Vagina (tissue), 2 donors: Measurements from ENCODE around the gene POR. TPM values are rescaled to one million over a fixed set of nuclear protein-coding genes. Genes with fewer than 3 reads are reported as not detected.

Experiments used
- DNase-seq, 2 donors: peaks; one replicate each; pipeline ENCODE4 v3.0.0-alpha.2; 2017; ENCODE audit errors: extremely low spot score in 2 of 2
- H3K27ac ChIP-seq: fragments of 200-600 bp; sonication (generic); one replicate; pipeline ENCODE4 v1.5.1; 2019
- H3K27me3 ChIP-seq: fragments of 200-600 bp; sonication (generic); one replicate; pipeline ENCODE4 v1.5.1; 2019
- H3K36me3 ChIP-seq, 2 donors: fragments of 200-600 bp; sonication (generic); one replicate each; pipeline ENCODE4 v1.5.1; 2017 to 2019
- H3K4me1 ChIP-seq: fragments of 200-600 bp; sonication (generic); one replicate; pipeline ENCODE4 v1.5.1; 2019
- H3K4me3 ChIP-seq, 2 donors: fragments of 200-600 bp; sonication (generic); 1 replicate in 1 of 2; 2 replicates in 1 of 2; pipeline ENCODE4 v1.5.1; 2016 to 2019
- H3K9me3 ChIP-seq: fragments of 200-600 bp; sonication (generic); one replicate; pipeline ENCODE4 v1.5.1; 2019
- CTCF ChIP-seq, 3 experiments: fragments of 450-650 bp in 2 of 3; fragments of 200-600 bp in 1 of 3; sonication (generic) in 1 of 3; IDR thresholded peaks; one replicate each; pipeline ENCODE4 v1.5.1; 2017 to 2019; ENCODE audit warnings: antibody characterized with exemption in 3 of 3, mild to moderate bottlenecking in 2 of 3, moderate library complexity in 2 of 3
- POLR2A ChIP-seq, 2 donors: fragments of 450-650 bp; IDR thresholded peaks; one replicate each; pipeline ENCODE4 v1.6.1; 2017; ENCODE audit warnings: antibody characterized with exemption in 2 of 2, mild to moderate bottlenecking in 2 of 2, moderate library complexity in 2 of 2
- POLR2AphosphoS5 ChIP-seq, 2 donors: sonication (generic); formaldehyde crosslinking; IDR thresholded peaks; one replicate each; pipeline ENCODE4 v1.9.0; 2017; ENCODE audit warnings: antibody characterized with exemption in 2 of 2, mild to moderate bottlenecking in 2 of 2, low read depth in 1 of 2; ENCODE audit not compliant: insufficient read depth in 1 of 2
- intact Hi-C: fragments of 100-400 bp; cut with DNase I; formaldehyde crosslinking; loops from one replicate; pipeline ENCODE4 v1.15.1; 2023
- total RNA-seq: library from RNA; depleted of rRNA; stranded (reverse); fragments of >200 nt; gene quantifications from one replicate; pipeline ENCODE4 v1.2.3, GENCODE V29; 2016

The POR gene
- total RNA-seq, 1 donor from 2014 or later: 94.3 TPM

- Histone ChIP-seq H3K27ac (peak overlapping the region; percentile 92), H3K9me3 (no peaks in the 10 kb centered on the region), H3K36me3 (peaks cover 0 to 8% of the 10 kb centered on the region in 2 donors), H3K27me3 (no peaks in the 10 kb centered on the region), H3K4me1 (peaks cover 37% of the 10 kb centered on the region), H3K4me3 (peak overlapping the region; percentile 86 to 98)
- no peak for DNase-seq
- intact Hi-C loops: loop anchor here (2.0 kb wide), 2 partner anchors 79 to 87 kb away; partner anchors contain the start of gene POR
- TF ChIP-seq POLR2A (IDR thresholded peaks at IDR 0.05) (no peak), POLR2AphosphoS5 (IDR thresholded peaks at IDR 0.05; ENCODE audit: insufficient read depth in 1 of 2, low read depth in 1 of 2) (no peak), CTCF (IDR thresholded peaks at IDR 0.05) (no peak)
Observed at GRCh38 chr7:75993689-75994387, 78.9 kb downstream of the POR start.

GRCh38 chr7:75994388-75995051, 79.6 kb downstream of the POR start, which contains the start of gene TMEM120A:
Gene TMEM120A (minus strand): TSS chr7:75994595. CDS start chr7:75994570, 25 bp downstream.
- peak in 1 of 2 donors; percentile 95 for DNase-seq
- Histone ChIP-seq H3K36me3 (peaks cover 0 to 8% of the 10 kb centered on the region in 2 donors), H3K27me3 (no peaks in the 10 kb centered on the region), H3K4me3 (peak within 1 kb of the TSS; percentile 86 to 98), H3K27ac (peak within 1 kb of the TSS; percentile 92), H3K9me3 (no peaks in the 10 kb centered on the region), H3K4me1 (peaks cover 31% of the 10 kb centered on the region)
- TF ChIP-seq POLR2AphosphoS5 (IDR thresholded peaks at IDR 0.05; ENCODE audit: insufficient read depth in 1 of 2, low read depth in 1 of 2) (peak; percentile 58 to 94), POLR2A (IDR thresholded peaks at IDR 0.05) (peak in 1 of 2 donors; percentile 69), CTCF (IDR thresholded peaks at IDR 0.05) (peak in 1 of 3 experiments; percentile 6)
- intact Hi-C loops: loop anchor here (2.0 kb wide), 2 partner anchors 80 to 88 kb away; partner anchors contain the start of gene POR

DNA sequence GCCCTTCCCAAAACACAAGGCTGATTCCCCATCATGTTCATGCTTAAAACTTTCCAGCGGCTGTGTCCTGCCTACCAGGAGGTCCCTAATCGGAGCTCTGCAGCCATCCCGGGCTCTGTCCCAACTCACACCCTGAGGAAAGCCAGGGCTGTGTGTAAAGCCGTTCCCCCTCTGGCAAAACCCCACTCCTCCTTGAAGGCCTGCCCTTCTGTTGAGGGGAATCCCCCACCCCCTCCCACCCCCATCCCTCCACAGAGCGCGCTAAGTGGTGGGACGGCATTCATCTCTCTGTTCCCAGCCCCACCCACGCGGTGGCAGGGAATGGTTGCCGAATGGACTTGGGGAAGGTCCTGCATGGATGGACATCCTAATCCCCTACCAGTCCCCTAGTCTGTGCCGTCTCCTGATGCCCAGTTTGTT, 80.1 kb downstream of the POR start:
- peak overlapping the region; percentile 86 to 98 for H3K4me3 ChIP-seq
- intact Hi-C loops: loop anchor here (2.0 kb wide), 2 partner anchors 80 to 88 kb away; partner anchors contain the start of gene POR
- H3K27me3 ChIP-seq: no peaks in the 10 kb centered on the region
- TF ChIP-seq POLR2A (IDR thresholded peaks at IDR 0.05) (no peak), CTCF (IDR thresholded peaks at IDR 0.05) (no peak), POLR2AphosphoS5 (IDR thresholded peaks at IDR 0.05; ENCODE audit: insufficient read depth in 1 of 2, low read depth in 1 of 2) (no peak)
- peaks cover 0 to 8% of the 10 kb centered on the region in 2 donors for H3K36me3 ChIP-seq
- H3K9me3 ChIP-seq: no peaks in the 10 kb centered on the region
- no peak for DNase-seq
- H3K27ac ChIP-seq: peak overlapping the region; percentile 92
- peaks cover 26% of the 10 kb centered on the region for H3K4me1 ChIP-seq

GRCh38 chr7:75995996-75996395, 81.0 kb downstream of the POR start:
- H3K36me3 ChIP-seq: peaks cover 0 to 14% of the 10 kb centered on the region in 2 donors
- no peak overlapping the region for H3K4me3 ChIP-seq
- H3K9me3 ChIP-seq: no peaks in the 10 kb centered on the region
- no peaks in the 10 kb centered on the region for H3K27me3 ChIP-seq
- H3K27ac ChIP-seq: no peak overlapping the region
- no peak for DNase-seq
- TF ChIP-seq CTCF (IDR thresholded peaks at IDR 0.05) (no peak), POLR2AphosphoS5 (IDR thresholded peaks at IDR 0.05; ENCODE audit: insufficient read depth in 1 of 2, low read depth in 1 of 2) (no peak), POLR2A (IDR thresholded peaks at IDR 0.05) (no peak)
- H3K4me1 ChIP-seq: peaks cover 23% of the 10 kb centered on the region
- intact Hi-C loops: loop anchor here (2.0 kb wide), 2 partner anchors 81 to 89 kb away; partner anchors contain the start of gene POR
